Gastroesophageal sphincter (tissue), 3 donors: ENCODE results near the gene FABP7.

Experiments used
- CTCF ChIP-seq, 4 experiments: fragments of 200-600 bp in 2 of 4; fragments of 450-650 bp in 2 of 4; sonication (generic) in 1 of 4; IDR thresholded peaks; one replicate each; pipeline ENCODE4 v1.5.1; 2017 to 2019; ENCODE audit warnings: antibody characterized with exemption in 4 of 4, mild to moderate bottlenecking in 2 of 4, moderate library complexity in 2 of 4
- EP300 ChIP-seq: sonication (generic); formaldehyde crosslinking; IDR thresholded peaks from one replicate; pipeline ENCODE4 v1.6.1; 2017; ENCODE audit warnings: antibody characterized with exemption, mild to moderate bottlenecking

GRCh38 chr6:122818866-122819265 is 39.4 kb downstream of the FABP7 start:
- TF ChIP-seq CTCF (IDR thresholded peaks at IDR 0.05), result no peak
- no peak for TF ChIP-seq EP300
